ENCODE results near the gene DDA1. TPM values are rescaled to one million over a fixed set of nuclear protein-coding genes. Genes with fewer than 3 reads are reported as not detected.

The DDA1 gene
- total and polyA plus RNA-seq, 9 of the 15 experiments (the other 6 are each of a cell fraction or from before 2014, with no cell fraction given), result 1.4 to 83.8 (median 33.8) TPM

DNA sequence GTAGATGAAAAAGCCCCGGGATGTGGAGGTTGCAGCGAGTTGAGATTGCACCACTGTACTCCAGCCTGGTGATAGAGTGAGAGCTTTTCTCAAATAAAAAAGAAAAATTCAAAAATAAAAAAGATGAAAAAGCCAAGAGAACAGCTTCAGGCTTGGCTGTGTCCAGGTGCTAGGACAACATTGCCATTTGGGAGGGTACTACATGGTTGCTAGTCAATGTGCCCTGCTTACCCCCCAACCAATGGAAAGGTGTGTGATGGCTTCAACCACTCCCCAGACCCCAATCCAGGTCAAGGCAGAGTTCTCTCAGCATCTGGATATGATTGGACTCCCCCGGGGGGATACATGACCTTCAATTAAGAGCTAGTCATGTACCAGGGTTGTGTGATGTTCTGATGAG is 29.9 kb upstream of the DDA1 start (continued):
- TF ChIP-seq CHD1 (IDR thresholded peaks at IDR 0.05; ENCODE audit: low read length) (no peak), KLF10 (CRISPR knock-in tag; IDR thresholded peaks at IDR 0.05) (no peak), ZNF707 (CRISPR knock-in tag; conservative IDR thresholded peaks at IDR 0.05) (no peak), SNIP1 (IDR thresholded peaks at IDR 0.05; ENCODE audit: low read depth) (no peak)

DNA sequence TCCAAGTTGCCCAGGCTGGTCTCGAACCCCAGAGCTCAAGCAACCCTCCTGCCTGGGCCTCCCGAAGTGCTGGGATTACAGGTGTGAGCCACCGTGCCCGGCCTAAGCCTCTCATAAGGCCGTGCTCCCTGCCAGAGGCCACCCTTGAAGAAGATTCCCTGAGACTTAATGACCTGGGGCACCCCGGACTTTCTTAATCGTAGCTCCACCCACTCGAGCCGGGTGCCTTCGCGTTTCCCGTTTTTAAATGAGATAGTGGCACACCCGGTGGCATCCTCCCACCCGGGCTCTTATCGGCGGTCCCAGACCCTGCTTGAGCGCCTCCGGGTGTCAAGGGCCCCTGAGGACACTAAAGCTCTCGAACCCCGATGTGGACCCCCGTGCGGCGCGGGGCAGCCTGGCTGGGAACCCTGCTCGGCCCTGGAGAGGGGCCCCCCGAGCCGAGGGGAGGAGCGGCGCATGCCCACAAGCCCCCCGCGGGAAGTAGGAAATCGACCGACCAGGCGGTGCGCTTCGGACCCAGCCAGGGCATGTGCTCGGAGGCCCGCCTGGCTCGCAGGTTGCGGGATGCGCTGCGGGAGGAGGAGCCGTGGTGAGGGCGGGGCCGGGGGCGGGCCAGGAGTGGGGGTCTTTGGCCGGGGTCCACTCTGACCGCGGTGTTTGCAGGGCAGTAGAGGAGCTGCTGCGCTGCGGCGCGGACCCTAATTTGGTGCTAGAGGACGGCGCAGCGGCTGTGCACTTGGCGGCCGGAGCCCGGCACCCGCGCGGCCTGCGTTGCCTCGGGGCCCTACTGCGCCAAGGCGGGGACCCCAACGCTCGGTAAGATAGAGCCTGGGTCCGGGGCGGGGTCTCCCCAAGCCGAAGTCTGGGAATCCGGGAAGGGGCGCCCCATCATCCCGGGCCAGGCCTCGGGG is 27.7 kb upstream of the DDA1 start, which contains the start of gene ANKLE1:
Gene ANKLE1 (plus strand): TSS at position 511 of the 914 bp plus-strand sequence. CDS start 20 bp downstream, at position 531.
- in situ Hi-C loops (cut with MboI) (no loop called here), intact Hi-C loops (cut with micrococcal nuclease) (loop anchor here (1.0 to 5.0 kb wide), 3 partner anchors 76 to 509 kb away; no protein-coding TSS in a partner anchor)
- Histone ChIP-seq H3K4me3 (peak within 1 kb of the TSS; percentile 51), H3K9ac (ENCODE audit: insufficient read depth in 1 of 2, low read depth in 2 of 2, low read length in 2 of 2) (peak within 1 kb of the TSS; percentile 65 to 93), H3K27me3 (ENCODE audit: control insufficient read depth in 2 of 2, insufficient read depth in 2 of 2, low read length in 2 of 2) (no peaks in the 10 kb centered on the region), H4K20me1 (replicated peaks; ENCODE audit: control insufficient read depth, insufficient read depth, low read length) (peaks cover 6% of the 10 kb centered on the region; the same call in 1 of the 2 replicates), H3K36me3 (ENCODE audit: control insufficient read depth, insufficient read depth, low read length) (peaks cover 32% of the 10 kb centered on the region; the same call in 2 of the 3 replicates), H3K9me1 (ENCODE audit: control insufficient read depth, insufficient read depth, low read length) (peaks cover 3% of the 10 kb centered on the region), H3K27ac (ENCODE audit: extremely low read depth, low read depth, low read length) (peak within 1 kb of the TSS; percentile 58; the same call in 2 of the 3 replicates), H3K4me2 (ENCODE audit: insufficient read depth, low read length) (peak within 1 kb of the TSS; percentile 88), H2AFZ (ENCODE audit: low read depth, low read length) (peak within 1 kb of the TSS; percentile 97), H3K9me3 (replicated peaks; ENCODE audit: control insufficient read depth, insufficient read depth, low read depth, low read length) (no peaks in the 10 kb centered on the region), H3K79me2 (ENCODE audit: control insufficient read depth, insufficient read depth, low read length) (peaks cover 5% of the 10 kb centered on the region; the same call in 2 of the 3 replicates), H3K4me1 (replicated peaks in 1 of 2; ENCODE audit: control insufficient read depth in 2 of 2, insufficient read depth in 2 of 2, low read length in 2 of 2) (peaks cover under 1 to 30% of the 10 kb centered on the region in 2 experiments)
- ATAC-seq, result peak; percentile 55
- ChIA-PET POLR2A (interaction anchor here (0.7 to 2.0 kb wide), 8 partner anchors 10 to 207 kb away, joined by 3 to 12 read pairs (median 3); partner anchors contain the start of genes BABAM1 and HAUS8), CTCF (ENCODE audit: low intra/inter-chr PET ratio) (interaction anchor here (0.9 to 2.0 kb wide), 3 partner anchors 21 to 214 kb away, joined by 4 to 23 read pairs (median 10); no protein-coding TSS in a partner anchor)
- no TSS peak for BruUV-seq (replicated peaks)
- WGBS (ENCODE audit: insufficient coverage, low coverage, missing lambda C conversion rate), result 27% methylated on average over 33 of the region's 75 CpGs
- peak; percentile 59 to 64 (median 63) for DNase-seq (ENCODE audit: extremely low read depth in 1 of 4, low spot score in 3 of 4)
- FAIRE-seq, result no peak
- TF ChIP-seq PHF8 (IDR thresholded peaks at IDR 0.05; ENCODE audit: borderline replicate concordance, low read length) (peak; percentile 6; the same call in 1 of the 2 replicates), RBFOX2 (IDR thresholded peaks at IDR 0.05; ENCODE audit: low read depth, low read length) (peak; percentile 52; the same call in 1 of the 2 replicates)
- TF ChIP-seq, protein P1, sequence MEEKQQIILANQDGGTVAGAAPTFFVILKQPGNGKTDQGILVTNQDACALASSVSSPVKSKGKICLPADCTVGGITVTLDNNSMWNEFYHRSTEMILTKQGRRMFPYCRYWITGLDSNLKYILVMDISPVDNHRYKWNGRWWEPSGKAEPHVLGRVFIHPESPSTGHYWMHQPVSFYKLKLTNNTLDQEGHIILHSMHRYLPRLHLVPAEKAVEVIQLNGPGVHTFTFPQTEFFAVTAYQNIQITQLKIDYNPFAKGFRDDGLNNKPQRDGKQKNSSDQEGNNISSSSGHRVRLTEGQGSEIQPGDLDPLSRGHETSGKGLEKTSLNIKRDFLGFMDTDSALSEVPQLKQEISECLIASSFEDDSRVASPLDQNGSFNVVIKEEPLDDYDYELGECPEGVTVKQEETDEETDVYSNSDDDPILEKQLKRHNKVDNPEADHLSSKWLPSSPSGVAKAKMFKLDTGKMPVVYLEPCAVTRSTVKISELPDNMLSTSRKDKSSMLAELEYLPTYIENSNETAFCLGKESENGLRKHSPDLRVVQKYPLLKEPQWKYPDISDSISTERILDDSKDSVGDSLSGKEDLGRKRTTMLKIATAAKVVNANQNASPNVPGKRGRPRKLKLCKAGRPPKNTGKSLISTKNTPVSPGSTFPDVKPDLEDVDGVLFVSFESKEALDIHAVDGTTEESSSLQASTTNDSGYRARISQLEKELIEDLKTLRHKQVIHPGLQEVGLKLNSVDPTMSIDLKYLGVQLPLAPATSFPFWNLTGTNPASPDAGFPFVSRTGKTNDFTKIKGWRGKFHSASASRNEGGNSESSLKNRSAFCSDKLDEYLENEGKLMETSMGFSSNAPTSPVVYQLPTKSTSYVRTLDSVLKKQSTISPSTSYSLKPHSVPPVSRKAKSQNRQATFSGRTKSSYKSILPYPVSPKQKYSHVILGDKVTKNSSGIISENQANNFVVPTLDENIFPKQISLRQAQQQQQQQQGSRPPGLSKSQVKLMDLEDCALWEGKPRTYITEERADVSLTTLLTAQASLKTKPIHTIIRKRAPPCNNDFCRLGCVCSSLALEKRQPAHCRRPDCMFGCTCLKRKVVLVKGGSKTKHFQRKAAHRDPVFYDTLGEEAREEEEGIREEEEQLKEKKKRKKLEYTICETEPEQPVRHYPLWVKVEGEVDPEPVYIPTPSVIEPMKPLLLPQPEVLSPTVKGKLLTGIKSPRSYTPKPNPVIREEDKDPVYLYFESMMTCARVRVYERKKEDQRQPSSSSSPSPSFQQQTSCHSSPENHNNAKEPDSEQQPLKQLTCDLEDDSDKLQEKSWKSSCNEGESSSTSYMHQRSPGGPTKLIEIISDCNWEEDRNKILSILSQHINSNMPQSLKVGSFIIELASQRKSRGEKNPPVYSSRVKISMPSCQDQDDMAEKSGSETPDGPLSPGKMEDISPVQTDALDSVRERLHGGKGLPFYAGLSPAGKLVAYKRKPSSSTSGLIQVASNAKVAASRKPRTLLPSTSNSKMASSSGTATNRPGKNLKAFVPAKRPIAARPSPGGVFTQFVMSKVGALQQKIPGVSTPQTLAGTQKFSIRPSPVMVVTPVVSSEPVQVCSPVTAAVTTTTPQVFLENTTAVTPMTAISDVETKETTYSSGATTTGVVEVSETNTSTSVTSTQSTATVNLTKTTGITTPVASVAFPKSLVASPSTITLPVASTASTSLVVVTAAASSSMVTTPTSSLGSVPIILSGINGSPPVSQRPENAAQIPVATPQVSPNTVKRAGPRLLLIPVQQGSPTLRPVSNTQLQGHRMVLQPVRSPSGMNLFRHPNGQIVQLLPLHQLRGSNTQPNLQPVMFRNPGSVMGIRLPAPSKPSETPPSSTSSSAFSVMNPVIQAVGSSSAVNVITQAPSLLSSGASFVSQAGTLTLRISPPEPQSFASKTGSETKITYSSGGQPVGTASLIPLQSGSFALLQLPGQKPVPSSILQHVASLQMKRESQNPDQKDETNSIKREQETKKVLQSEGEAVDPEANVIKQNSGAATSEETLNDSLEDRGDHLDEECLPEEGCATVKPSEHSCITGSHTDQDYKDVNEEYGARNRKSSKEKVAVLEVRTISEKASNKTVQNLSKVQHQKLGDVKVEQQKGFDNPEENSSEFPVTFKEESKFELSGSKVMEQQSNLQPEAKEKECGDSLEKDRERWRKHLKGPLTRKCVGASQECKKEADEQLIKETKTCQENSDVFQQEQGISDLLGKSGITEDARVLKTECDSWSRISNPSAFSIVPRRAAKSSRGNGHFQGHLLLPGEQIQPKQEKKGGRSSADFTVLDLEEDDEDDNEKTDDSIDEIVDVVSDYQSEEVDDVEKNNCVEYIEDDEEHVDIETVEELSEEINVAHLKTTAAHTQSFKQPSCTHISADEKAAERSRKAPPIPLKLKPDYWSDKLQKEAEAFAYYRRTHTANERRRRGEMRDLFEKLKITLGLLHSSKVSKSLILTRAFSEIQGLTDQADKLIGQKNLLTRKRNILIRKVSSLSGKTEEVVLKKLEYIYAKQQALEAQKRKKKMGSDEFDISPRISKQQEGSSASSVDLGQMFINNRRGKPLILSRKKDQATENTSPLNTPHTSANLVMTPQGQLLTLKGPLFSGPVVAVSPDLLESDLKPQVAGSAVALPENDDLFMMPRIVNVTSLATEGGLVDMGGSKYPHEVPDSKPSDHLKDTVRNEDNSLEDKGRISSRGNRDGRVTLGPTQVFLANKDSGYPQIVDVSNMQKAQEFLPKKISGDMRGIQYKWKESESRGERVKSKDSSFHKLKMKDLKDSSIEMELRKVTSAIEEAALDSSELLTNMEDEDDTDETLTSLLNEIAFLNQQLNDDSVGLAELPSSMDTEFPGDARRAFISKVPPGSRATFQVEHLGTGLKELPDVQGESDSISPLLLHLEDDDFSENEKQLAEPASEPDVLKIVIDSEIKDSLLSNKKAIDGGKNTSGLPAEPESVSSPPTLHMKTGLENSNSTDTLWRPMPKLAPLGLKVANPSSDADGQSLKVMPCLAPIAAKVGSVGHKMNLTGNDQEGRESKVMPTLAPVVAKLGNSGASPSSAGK (IDR thresholded peaks at IDR 0.05), result peak; percentile 94

Measured in K562 (cell line).